Rectal smooth muscle tissue (tissue), 1 donor: ENCODE results near the gene CHD6.

Experiments
- H3K27ac ChIP-seq: one replicate; pipeline ENCODE4 v1.7.0; 2013; ENCODE audit warnings: low read depth, low read length, inconsistent platforms
- H3K27me3 ChIP-seq: one replicate; pipeline ENCODE4 v1.7.0; 2013; ENCODE audit warnings: low read length; ENCODE audit not compliant: control insufficient read depth, insufficient read depth
- H3K36me3 ChIP-seq: one replicate; pipeline ENCODE4 v1.7.0; 2013; ENCODE audit warnings: low read length; ENCODE audit not compliant: control insufficient read depth, insufficient read depth
- H3K4me1 ChIP-seq: one replicate; pipeline ENCODE4 v1.7.0; 2013; ENCODE audit warnings: low read length; ENCODE audit not compliant: control insufficient read depth, insufficient read depth
- H3K4me3 ChIP-seq: one replicate; pipeline ENCODE4 v1.7.0; 2013; ENCODE audit warnings: low read length
- H3K9ac ChIP-seq: one replicate; pipeline ENCODE4 v1.7.0; 2013; ENCODE audit warnings: low read length

CHD6 gene

GRCh38 chr20:41635158-41635557 is 17.0 kb upstream of the CHD6 start:
- Histone ChIP-seq H3K4me3 (no peak overlapping the region), H3K4me1 (no peaks in the 10 kb centered on the region), H3K27ac (no peak overlapping the region), H3K9ac (no peak overlapping the region), H3K36me3 (no peaks in the 10 kb centered on the region), H3K27me3 (no peaks in the 10 kb centered on the region)

GRCh38 chr20:41632896-41633295 is 14.7 kb upstream of the CHD6 start:
- Histone ChIP-seq H3K4me1 (no peaks in the 10 kb centered on the region), H3K36me3 (no peaks in the 10 kb centered on the region), H3K27me3 (no peaks in the 10 kb centered on the region), H3K4me3 (no peak overlapping the region), H3K27ac (no peak overlapping the region), H3K9ac (no peak overlapping the region)

GRCh38 chr20:41631826-41632225 is 13.6 kb upstream of the CHD6 start:
- H3K27ac ChIP-seq = no peak overlapping the region
- no peaks in the 10 kb centered on the region for H3K36me3 ChIP-seq
- no peak overlapping the region for H3K4me3 ChIP-seq
- no peaks in the 10 kb centered on the region for H3K27me3 ChIP-seq
- H3K4me1 ChIP-seq = no peaks in the 10 kb centered on the region
- no peak overlapping the region for H3K9ac ChIP-seq

- no peak overlapping the region for H3K4me3 ChIP-seq
- no peaks in the 10 kb centered on the region for H3K36me3 ChIP-seq
- no peak overlapping the region for H3K27ac ChIP-seq
- no peak overlapping the region for H3K9ac ChIP-seq
- H3K4me1 ChIP-seq = no peaks in the 10 kb centered on the region
- no peaks in the 10 kb centered on the region for H3K27me3 ChIP-seq
These were observed 12.7 kb upstream of the CHD6 start for GRCh38 chr20:41630846-41631245.

- no peaks in the 10 kb centered on the region for H3K36me3 ChIP-seq
- H3K9ac ChIP-seq = no peak overlapping the region
- no peak overlapping the region for H3K27ac ChIP-seq
- H3K27me3 ChIP-seq = no peaks in the 10 kb centered on the region
- no peaks in the 10 kb centered on the region for H3K4me1 ChIP-seq
- H3K4me3 ChIP-seq = no peak overlapping the region
These were observed 9.6 kb upstream of the CHD6 start for GRCh38 chr20:41627611-41628244.

GRCh38 chr20:41627001-41627495 is 8.9 kb upstream of the CHD6 start:
- Histone ChIP-seq H3K4me3 (no peak overlapping the region), H3K27ac (no peak overlapping the region), H3K27me3 (no peaks in the 10 kb centered on the region), H3K36me3 (no peaks in the 10 kb centered on the region), H3K4me1 (no peaks in the 10 kb centered on the region), H3K9ac (no peak overlapping the region)

- Histone ChIP-seq H3K27me3 (no peaks in the 10 kb centered on the region), H3K36me3 (no peaks in the 10 kb centered on the region), H3K4me1 (no peaks in the 10 kb centered on the region)
These were observed 5.6 kb upstream of the CHD6 start for GRCh38 chr20:41623625-41624375.

GRCh38 chr20:41622584-41622983 is 4.4 kb upstream of the CHD6 start:
- H3K4me1 ChIP-seq = no peaks in the 10 kb centered on the region
- no peak overlapping the region for H3K9ac ChIP-seq
- H3K27ac ChIP-seq = no peak overlapping the region
- H3K36me3 ChIP-seq = no peaks in the 10 kb centered on the region
- H3K4me3 ChIP-seq = no peak overlapping the region
- no peaks in the 10 kb centered on the region for H3K27me3 ChIP-seq

More at GRCh38 chr20:41623625-41624375, 5.6 kb upstream of the CHD6 start:
- no peak overlapping the region for H3K4me3 ChIP-seq
- H3K9ac ChIP-seq = no peak overlapping the region
- H3K27ac ChIP-seq = no peak overlapping the region

GRCh38 chr20:41621971-41622370 is 3.8 kb upstream of the CHD6 start:
- Histone ChIP-seq H3K4me1 (no peaks in the 10 kb centered on the region), H3K9ac (no peak overlapping the region), H3K36me3 (no peaks in the 10 kb centered on the region), H3K4me3 (no peak overlapping the region), H3K27me3 (no peaks in the 10 kb centered on the region), H3K27ac (no peak overlapping the region)

GRCh38 chr20:41621421-41621820 is 3.2 kb upstream of the CHD6 start:
- H3K27me3 ChIP-seq = no peaks in the 10 kb centered on the region
- H3K36me3 ChIP-seq = no peaks in the 10 kb centered on the region
- no peak overlapping the region for H3K27ac ChIP-seq
- H3K4me3 ChIP-seq = no peak overlapping the region
- no peak overlapping the region for H3K9ac ChIP-seq
- H3K4me1 ChIP-seq = peaks cover 3% of the 10 kb centered on the region

GRCh38 chr20:41619360-41620100 is 1.4 kb upstream of the CHD6 start:
- H3K4me3 ChIP-seq = peak overlapping the region; percentile 72

GRCh38 chr20:41618807-41619311 is 682 bp upstream of the CHD6 start:
- Histone ChIP-seq H3K27me3 (no peaks in the 10 kb centered on the region), H3K36me3 (no peaks in the 10 kb centered on the region), H3K4me1 (peaks cover 11% of the 10 kb centered on the region), H3K27ac (peak overlapping the region; percentile 64), H3K9ac (peak overlapping the region; percentile 27), H3K4me3 (peak overlapping the region; percentile 72)

More at GRCh38 chr20:41619360-41620100, 1.4 kb upstream of the CHD6 start:
- Histone ChIP-seq H3K9ac (no peak overlapping the region), H3K27me3 (no peaks in the 10 kb centered on the region), H3K4me1 (peaks cover 11% of the 10 kb centered on the region), H3K36me3 (no peaks in the 10 kb centered on the region), H3K27ac (no peak overlapping the region)
